HS-5 (cell line): ENCODE results near the gene EFCAB9.
"Not testable (repeated sequence)": the region's sequence is repeated elsewhere in the genome, so short reads cannot be mapped to it uniquely, and the experiment has no call there.

ENCODE experiments used
- DNase-seq: peaks from one replicate; pipeline ENCODE4 v3.0.0-alpha.2; 2012; ENCODE audit warnings: low read depth

Gene EFCAB9

GRCh38 chr5:172188893-172189692, 4.9 kb upstream of the EFCAB9 start:
- peak; percentile 6 for DNase-seq

- no peak for DNase-seq
These were observed 4.2 kb upstream of the EFCAB9 start for GRCh38 chr5:172189693-172190296.

- DNase-seq = no peak
These were observed 1.2 kb downstream of the EFCAB9 start for GRCh38 chr5:172194985-172195774.

- not testable (repeated sequence) for DNase-seq
These were observed 3.8 kb downstream of the EFCAB9 start for GRCh38 chr5:172197775-172198174.

GRCh38 chr5:172199446-172199845, 5.5 kb downstream of the EFCAB9 start:
- DNase-seq = no peak

GRCh38 chr5:172200476-172200875, 6.5 kb downstream of the EFCAB9 start:
- no peak for DNase-seq

GRCh38 chr5:172205984-172206383, 12.0 kb downstream of the EFCAB9 start:
- DNase-seq = not testable (repeated sequence)

GRCh38 chr5:172207511-172207910, 13.5 kb downstream of the EFCAB9 start:
- no peak for DNase-seq

GRCh38 chr5:172209714-172210113, 15.7 kb downstream of the EFCAB9 start:
- no peak for DNase-seq

- no peak for DNase-seq
These were observed 17.7 kb downstream of the EFCAB9 start for GRCh38 chr5:172211676-172212075.

- no peak for DNase-seq
These were observed 19.2 kb downstream of the EFCAB9 start for GRCh38 chr5:172213126-172213525.

- DNase-seq = no peak
These were observed 22.4 kb downstream of the EFCAB9 start for GRCh38 chr5:172216345-172216744.

- DNase-seq = no peak
These were observed 25.3 kb downstream of the EFCAB9 start for GRCh38 chr5:172219296-172219695.

- no peak for DNase-seq
These were observed 30.2 kb downstream of the EFCAB9 start for GRCh38 chr5:172223901-172224873.

- no peak for DNase-seq
These were observed 31.0 kb downstream of the EFCAB9 start for GRCh38 chr5:172224996-172225395.

GRCh38 chr5:172229904-172230303, 35.9 kb downstream of the EFCAB9 start:
- DNase-seq = no peak

GRCh38 chr5:172234031-172234430, 40.1 kb downstream of the EFCAB9 start:
- DNase-seq = no peak

- no peak for DNase-seq
These were observed 41.3 kb downstream of the EFCAB9 start for GRCh38 chr5:172235132-172235780.

- no peak for DNase-seq
These were observed 42.1 kb downstream of the EFCAB9 start for GRCh38 chr5:172235827-172236736.

GRCh38 chr5:172238334-172238733, 44.4 kb downstream of the EFCAB9 start:
- no peak for DNase-seq
